Astrocyte (in vitro differentiated cells and primary cell): ENCODE data around the gene TSPAN32.

ENCODE experiments used
- CTCF ChIP-seq: IDR thresholded peaks from 2 replicates; pipeline ENCODE4 v1.5.1; 2011; ENCODE audit warnings: low read depth, mild to moderate bottlenecking, inconsistent platforms, low read length, moderate library complexity; ENCODE audit not compliant: insufficient read depth
- EZH2 ChIP-seq: IDR thresholded peaks from 2 replicates; pipeline ENCODE4 v1.6.1; 2012; ENCODE audit warnings: mild to moderate bottlenecking, low read length, inconsistent platforms; ENCODE audit not compliant: insufficient read depth

GRCh38 chr11:2311353-2312133, 9.7 kb downstream of the TSPAN32 start:
- TF ChIP-seq CTCF (no peak), EZH2 (no peak)
